Measurements from ENCODE around the gene PCGF6.
"Not testable (repeated sequence)": the region's sequence is repeated elsewhere in the genome, so short reads cannot be mapped to it uniquely, and the experiment has no call there.

PCGF6 gene

DNA sequence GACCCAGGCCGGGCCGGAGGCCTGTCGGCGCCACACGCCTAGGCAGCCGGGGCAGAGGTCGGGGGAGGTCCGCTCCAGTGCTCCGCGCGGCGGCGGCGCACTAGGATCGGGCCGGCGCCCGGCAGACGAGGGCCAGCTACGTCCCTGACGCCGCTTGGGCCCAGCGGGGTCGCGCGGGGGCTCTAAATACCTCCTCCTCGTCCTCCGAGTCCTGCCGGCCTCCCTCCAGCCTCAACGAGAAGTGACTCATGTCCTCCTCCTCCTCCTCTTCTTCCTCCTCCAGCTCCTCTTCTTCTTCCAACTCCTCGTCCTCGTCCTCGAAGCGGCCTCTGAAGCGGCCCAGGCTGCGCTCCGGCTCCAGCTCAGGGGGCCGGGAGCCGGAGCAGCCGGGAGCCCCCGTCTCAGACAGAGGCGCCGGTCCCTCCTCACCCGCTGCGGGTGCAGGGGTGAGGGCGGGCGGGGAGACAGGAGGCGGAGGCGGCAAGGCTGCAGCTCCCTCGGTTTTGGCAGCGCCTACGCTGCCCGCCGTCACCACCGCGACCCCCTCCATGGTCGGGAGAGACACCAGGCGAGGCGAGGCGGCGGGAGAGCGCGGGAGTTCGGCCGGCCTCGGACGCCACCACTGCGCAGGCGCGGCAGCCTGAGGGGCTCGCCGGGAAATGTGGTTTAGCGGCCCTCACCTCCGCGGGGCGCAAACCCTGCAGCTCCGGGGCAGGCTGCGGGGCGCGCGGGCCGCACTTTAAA, at the start of gene PCGF6:
TSS of gene PCGF6 (minus strand) at position 624 of the 744 bp plus-strand sequence. CDS start at position 550, 74 bp downstream.
- DNase-seq: peak; percentile 79 to 91 (median 88)

DNA sequence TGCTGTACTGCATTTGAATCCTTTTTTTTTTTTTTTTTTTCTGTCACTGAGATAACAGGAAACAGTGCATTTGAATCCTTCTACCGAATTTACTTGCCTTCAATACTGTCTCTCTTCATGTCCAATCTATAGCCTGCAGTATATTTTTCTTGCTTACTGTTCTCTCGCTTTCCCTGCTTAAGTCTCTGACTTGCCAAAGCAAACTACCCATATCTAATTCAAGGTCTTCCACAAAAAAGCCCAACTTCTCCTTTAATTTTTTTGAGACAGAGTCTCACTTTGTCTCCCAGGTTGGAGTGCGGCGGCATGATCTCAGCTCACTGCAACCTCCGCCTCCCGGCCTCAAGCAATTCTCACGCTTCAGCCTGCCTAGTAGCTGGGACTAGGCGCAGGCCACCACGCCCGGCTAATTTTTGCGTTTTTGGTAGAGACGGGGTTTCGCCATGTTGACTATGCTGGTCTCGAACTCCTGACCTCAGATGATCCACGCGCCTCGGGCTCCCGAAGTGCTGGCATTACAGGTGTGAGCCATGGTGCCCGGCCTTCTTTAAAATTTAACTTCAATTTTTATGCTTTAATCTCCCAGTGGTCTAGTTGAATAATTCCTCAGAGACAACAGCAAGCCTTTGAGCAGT, 46.4 kb upstream of the PCGF6 start:
- DNase-seq: peak in 1 of 3 donors; percentile 4

- DNase-seq: peak in 1 of 3 donors; percentile 10
Observed at GRCh38 chr10:103396789-103397087, 45.8 kb upstream of the PCGF6 start.

DNA sequence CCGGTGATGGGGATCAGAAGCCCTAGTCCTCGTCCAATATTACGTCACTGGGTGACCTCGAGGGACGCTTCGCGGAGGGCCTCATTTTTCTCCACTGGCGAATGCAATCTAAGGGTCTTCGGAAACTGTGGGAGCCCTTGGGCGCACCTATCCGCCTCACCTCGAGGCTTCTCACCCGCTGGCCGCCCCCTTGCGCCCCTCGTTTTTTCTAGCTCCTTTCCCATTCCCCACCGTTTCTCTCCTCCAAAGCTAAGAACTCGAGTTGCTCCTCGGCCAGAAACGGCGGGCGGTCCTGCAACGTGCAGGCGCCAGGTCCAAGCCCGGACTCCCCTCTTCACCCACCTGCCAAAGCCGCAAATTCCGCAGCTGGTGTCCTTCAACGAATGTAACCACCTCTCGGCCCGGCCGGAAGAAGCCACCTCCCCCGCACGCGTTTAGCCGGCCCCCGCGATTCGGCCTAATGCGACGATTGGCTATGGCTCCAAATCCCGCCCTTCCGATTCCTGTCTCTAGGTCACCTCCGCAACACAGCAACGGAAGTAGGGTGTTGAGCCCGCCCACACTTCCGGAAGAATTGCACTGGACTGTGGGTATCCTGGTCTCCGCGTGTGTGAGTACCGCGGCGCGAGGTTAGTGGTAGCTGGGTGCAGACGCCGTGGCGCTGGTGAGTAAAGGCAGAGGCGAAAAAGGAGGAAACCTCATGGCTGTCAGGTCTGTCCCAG, 45.3 kb upstream of the PCGF6 start, which contains the start of the genes ATP5MK and PDCD11:
TSS of gene ATP5MK (minus strand) at position 409 of the 722 bp plus-strand sequence. CDS start 4,018 bp downstream, outside the sequence.
TSS of gene PDCD11 (plus strand) at position 560 of the 722 bp plus-strand sequence. CDS start 1,801 bp downstream, outside the sequence.
- peak; percentile 99 to 100 (median 100) for DNase-seq

DNA sequence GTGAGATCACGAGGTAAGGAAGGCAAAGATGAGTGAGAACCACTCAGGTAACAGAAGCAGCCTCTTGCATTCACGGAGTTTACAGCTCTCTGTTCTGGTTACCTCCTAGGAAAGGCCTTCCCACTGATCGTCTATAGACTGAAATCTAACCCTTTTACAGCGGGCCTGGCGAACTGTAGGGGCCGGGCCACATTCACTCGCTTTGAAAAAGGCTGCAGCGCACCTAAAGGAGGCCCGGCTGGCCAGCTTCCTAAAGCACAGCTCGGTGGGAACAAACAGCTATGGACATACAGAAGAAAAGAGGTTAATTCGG, 44.8 kb upstream of the PCGF6 start:
- DNase-seq: no peak

DNA sequence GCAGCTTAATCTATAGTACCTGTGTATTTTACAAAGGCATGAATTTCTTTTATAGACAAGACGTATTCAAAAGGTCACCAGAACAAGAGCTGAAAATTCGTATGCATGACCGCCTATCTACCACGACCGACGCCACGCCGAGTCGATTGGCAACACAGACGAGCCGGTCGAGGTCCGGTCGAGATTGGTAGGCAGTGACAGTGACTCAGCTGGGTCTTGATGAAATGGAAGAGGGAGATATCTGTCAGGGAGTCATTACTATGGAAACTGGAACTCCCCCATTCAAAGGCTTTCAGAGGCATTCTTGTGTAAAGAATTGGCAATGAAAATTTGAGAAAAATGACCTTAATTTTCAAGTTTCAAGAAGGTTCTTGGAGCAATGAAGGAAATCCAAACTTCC, 43.2 kb upstream of the PCGF6 start:
- DNase-seq: peak; percentile 13 to 22 (median 20)

DNA sequence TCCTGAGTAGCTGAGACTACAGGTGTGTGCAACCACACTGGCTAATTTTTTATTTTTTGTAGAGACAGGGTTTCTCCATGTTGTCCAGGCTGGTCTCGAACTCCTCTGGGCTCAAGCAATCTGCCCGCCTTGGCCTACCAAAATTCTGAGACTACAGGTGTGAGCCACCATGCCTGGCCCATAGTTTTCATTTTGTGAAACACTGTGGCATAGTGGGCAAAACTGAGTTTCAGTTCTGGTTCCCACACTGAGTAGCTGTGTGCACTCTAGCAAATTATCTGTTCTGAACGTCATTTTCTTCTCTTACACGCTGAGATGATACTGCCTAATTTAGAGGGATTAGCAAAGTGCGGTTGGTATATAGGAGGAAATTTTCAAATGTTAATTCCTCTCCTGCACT, 31.8 kb upstream of the PCGF6 start:
- no peak for DNase-seq

DNA sequence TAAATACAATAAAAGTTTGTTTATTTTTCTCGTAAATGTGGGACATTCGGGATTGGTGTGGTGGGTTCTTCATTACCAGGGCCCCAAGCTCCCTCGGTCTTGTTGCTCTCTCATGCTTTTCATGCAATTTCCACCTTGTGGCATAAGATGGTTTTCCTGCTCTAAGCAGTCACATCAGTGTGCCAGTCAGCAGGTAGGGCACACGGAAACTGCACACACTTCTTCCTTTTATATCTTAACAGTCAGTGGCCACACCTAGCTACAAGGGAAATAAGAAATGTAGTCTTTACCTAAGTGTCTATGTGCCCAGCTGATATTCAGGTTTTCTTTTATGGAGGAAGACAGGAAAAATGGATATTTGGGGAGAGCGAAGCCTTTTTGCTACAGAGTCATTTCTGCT, 23.3 kb upstream of the PCGF6 start:
- DNase-seq: no peak

DNA sequence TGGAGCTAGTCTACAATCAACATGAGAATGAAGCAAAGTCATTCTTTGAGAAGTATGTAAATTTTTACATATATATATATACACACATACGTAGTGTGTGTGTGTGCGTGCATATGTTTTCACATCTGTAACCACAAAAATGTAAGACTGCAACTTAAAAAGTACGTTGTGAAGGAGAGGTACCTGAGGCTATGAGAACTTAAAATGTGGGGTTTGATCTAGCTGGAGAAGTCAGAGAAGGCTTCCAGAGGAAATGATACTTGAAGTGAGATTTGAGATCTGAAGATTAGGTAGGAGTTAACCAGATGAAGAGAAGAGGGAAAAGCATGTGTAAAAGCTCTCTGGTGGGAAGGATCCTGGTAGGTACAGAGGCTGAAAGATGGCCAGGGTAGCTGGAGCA, 22.6 kb upstream of the PCGF6 start:
- DNase-seq: no peak

DNA sequence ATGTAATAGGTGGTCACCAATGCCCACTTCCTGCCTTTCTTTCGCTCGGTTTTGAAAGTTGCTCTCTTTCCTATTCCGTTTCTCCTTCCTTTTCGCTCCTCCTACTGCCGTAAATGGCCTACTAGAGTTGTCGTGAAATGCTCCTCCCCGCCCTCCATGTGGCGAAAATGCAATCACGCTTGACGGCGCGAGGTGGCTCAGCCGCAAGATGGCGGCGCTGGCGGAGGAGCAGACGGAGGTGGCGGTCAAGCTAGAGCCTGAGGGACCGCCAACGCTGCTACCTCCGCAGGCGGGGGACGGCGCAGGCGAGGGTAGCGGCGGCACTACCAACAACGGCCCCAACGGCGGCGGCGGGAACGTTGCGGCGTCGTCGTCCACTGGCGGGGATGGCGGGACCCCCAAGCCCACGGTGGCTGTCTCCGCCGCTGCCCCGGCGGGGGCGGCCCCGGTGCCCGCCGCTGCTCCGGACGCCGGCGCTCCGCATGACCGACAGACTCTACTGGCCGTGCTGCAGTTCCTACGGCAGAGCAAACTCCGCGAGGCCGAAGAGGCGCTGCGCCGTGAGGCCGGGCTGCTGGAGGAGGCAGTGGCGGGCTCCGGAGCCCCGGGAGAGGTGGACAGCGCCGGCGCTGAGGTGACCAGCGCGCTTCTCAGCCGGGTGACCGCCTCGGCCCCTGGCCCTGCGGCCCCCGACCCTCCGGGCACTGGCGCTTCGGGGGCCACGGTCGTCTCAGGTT, 17.0 kb upstream of the PCGF6 start, which contains the start of gene TAF5:
TSS of gene TAF5 (plus strand) at position 195 of the 737 bp plus-strand sequence. CDS start at position 209, 14 bp downstream.
- DNase-seq: peak; percentile 95 to 97 (median 97)

- DNase-seq: no peak
Observed at GRCh38 chr10:103367379-103367781, 16.4 kb upstream of the PCGF6 start.

- DNase-seq: peak in 1 of 3 donors; percentile 34
Observed at GRCh38 chr10:103360791-103361190, 9.9 kb upstream of the PCGF6 start.

- not testable (repeated sequence) for DNase-seq
Observed at GRCh38 chr10:103359493-103359892, 8.6 kb upstream of the PCGF6 start.

- DNase-seq: no peak
Observed at GRCh38 chr10:103355906-103356599, 5.1 kb upstream of the PCGF6 start.

GRCh38 chr10:103354567-103354966, 3.6 kb upstream of the PCGF6 start:
- not testable (repeated sequence) for DNase-seq

- no peak for DNase-seq
Observed at GRCh38 chr10:103353281-103353680, 2.3 kb upstream of the PCGF6 start.

GRCh38 chr10:103350175-103350516, 794 bp downstream of the PCGF6 start:
- no peak for DNase-seq

DNA sequence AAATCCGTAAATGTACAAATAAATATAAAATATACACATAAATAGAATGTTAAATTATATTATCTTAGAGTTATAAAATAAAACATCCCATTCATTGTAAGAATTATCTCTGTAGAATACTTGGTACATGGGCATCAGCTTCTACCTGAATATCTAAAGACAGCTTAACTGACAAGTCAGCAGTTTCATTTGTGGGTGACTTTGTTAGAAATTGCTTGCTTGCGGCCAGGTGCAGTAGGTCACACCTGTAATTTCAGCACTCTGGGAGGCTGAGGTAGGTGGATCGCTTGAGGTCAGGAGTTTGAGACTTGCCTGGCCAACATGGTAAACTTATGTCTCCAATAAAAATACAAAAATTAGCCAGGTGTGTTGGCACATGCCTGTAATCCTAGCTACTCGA, 14.6 kb downstream of the PCGF6 start:
- DNase-seq: no peak

GRCh38 chr10:103334567-103334966, 16.4 kb downstream of the PCGF6 start:
- no peak for DNase-seq

- DNase-seq: peak; percentile 24 to 65 (median 51)
Observed at GRCh38 chr10:103333934-103334520, 16.9 kb downstream of the PCGF6 start.

- no peak for DNase-seq
Observed at GRCh38 chr10:103327906-103328305, 23.0 kb downstream of the PCGF6 start.

DNA sequence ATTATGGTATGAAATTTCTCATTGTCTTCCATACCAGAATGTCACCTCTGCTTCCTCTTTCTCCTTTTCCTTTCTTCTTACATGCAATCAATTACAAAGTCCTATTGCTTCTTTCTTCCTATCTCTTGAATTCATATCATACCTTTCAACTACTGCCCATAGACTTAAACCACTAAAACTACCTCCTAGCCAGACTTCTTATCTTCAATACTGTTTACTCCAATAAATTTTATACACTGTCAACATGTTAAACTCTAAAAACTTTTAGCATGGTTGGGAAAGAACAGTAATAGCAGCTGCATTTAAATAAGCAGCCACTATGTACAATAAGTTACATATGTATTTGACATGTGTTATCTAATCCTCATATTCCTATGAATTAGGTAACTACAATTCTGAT, 34.9 kb downstream of the PCGF6 start:
- DNase-seq: no peak
